OCI-LY1 (cell line): ENCODE measurements around the gene LHFPL2.

Experiments used
- H2AFZ ChIP-seq: fragments of 200-600 bp; sonication (generic), shearing (Covaris generic); 2 replicates; pipeline ENCODE4 v1.6.0; 2014; ENCODE audit warnings: antibody characterized with exemption, mild to moderate bottlenecking, low read length
- H3F3A ChIP-seq: fragments of 200-600 bp; sonication (generic), shearing (Covaris generic); 2 replicates; pipeline ENCODE4 v1.6.0; 2014; ENCODE audit warnings: mild to moderate bottlenecking, antibody characterized with exemption, low read length, moderate library complexity; ENCODE audit not compliant: insufficient read depth
- H3K27ac ChIP-seq: fragments of 200-600 bp; sonication (generic); 2 replicates; pipeline ENCODE4 v1.5.1; 2014; ENCODE audit warnings: low read length, mixed run types, mild to moderate bottlenecking, low read depth; ENCODE audit not compliant: poor library complexity, severe bottlenecking
- H3K27me3 ChIP-seq: fragments of 200-600 bp; sonication (generic); 2 replicates; pipeline ENCODE4 v1.6.0; 2014; ENCODE audit warnings: antibody characterized with exemption, mild to moderate bottlenecking, low read length, moderate library complexity; ENCODE audit not compliant: insufficient read depth
- H3K36me3 ChIP-seq: fragments of 200-600 bp; sonication (generic); 2 replicates; pipeline ENCODE4 v1.6.1; 2014; ENCODE audit warnings: mild to moderate bottlenecking, antibody characterized with exemption, low read length, moderate library complexity, mixed read lengths; ENCODE audit not compliant: insufficient read depth
- H3K4me1 ChIP-seq: fragments of 200-600 bp; sonication (generic); 2 replicates; pipeline ENCODE4 v1.5.1; 2014; ENCODE audit warnings: mild to moderate bottlenecking, low read length, moderate library complexity; ENCODE audit not compliant: insufficient read depth, severe bottlenecking
- H3K4me2 ChIP-seq: fragments of 200-600 bp; sonication (generic), shearing (Covaris generic); 2 replicates; pipeline ENCODE4 v1.6.1; 2014; ENCODE audit warnings: low read length
- H3K4me3 ChIP-seq: fragments of 200-600 bp; sonication (generic); 2 replicates; pipeline ENCODE4 v1.5.1; 2014; ENCODE audit warnings: low read length, low read depth, mild to moderate bottlenecking, mixed read lengths; ENCODE audit not compliant: poor library complexity, severe bottlenecking
- H3K79me2 ChIP-seq: fragments of 200-600 bp; shearing (Covaris generic); 2 replicates; pipeline ENCODE4 v1.6.1; 2016; ENCODE audit warnings: mixed run types, low read length, mixed read lengths; ENCODE audit not compliant: insufficient read depth
- H3K9ac ChIP-seq: fragments of 200-600 bp; sonication (generic), shearing (Covaris generic); 2 replicates; pipeline ENCODE4 v1.6.1; 2014; ENCODE audit warnings: mild to moderate bottlenecking, low read length, mixed read lengths
- H3K9me2 ChIP-seq: fragments of 200-600 bp; sonication (generic), shearing (Covaris generic); 2 replicates; pipeline ENCODE4 v1.6.1; 2014; ENCODE audit warnings: low read depth, mild to moderate bottlenecking, low read length, mixed read lengths
- H3K9me3 ChIP-seq: fragments of 200-600 bp; shearing (Covaris generic); 2 replicates; pipeline ENCODE4 v1.6.1; 2014; ENCODE audit warnings: low read length, mixed read lengths
- H4K20me1 ChIP-seq: fragments of 200-600 bp; sonication (generic), shearing (Covaris generic); 2 replicates; pipeline ENCODE4 v1.6.0; 2016; ENCODE audit warnings: mild to moderate bottlenecking, low read length; ENCODE audit not compliant: insufficient read depth
- EZH2 ChIP-seq: fragments of 200-600 bp; sonication (generic), shearing (Covaris generic); IDR thresholded peaks from 2 replicates; pipeline ENCODE4 v1.8.0; 2017; ENCODE audit warnings: borderline replicate concordance, mixed run types, mild to moderate bottlenecking, antibody characterized with exemption, low read length, moderate library complexity, mixed read lengths
- TF ChIP-seq, protein P1 (sequence below): fragments of 200-600 bp; sonication (generic), shearing (Covaris generic); IDR thresholded peaks from 2 replicates; pipeline ENCODE4 v1.5.1; 2017; ENCODE audit warnings: mild to moderate bottlenecking, antibody characterized with exemption, low read length, moderate library complexity, mixed read lengths

The LHFPL2 gene

DNA sequence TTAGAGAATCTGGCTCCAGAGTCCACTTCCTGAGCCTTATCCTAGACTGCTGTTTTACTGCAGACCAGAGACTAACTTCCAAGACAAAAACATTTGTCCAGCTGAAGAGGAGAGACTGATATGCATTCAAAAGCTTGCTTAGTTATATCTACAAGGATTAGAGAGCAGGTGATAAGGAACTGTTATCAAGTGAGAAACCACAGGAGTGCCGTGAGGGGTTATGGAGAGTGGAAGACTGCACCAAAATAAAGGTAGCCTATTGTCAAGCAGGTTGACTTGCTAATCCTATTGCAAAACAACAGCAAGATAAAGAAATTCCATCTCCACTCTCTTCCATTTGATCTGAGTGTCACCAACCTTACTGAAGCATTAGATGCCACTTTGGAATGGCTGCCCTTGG, 149.1 kb downstream of the LHFPL2 start:
- Histone ChIP-seq H3K9me3 (no peaks in the 10 kb centered on the region), H2AFZ (no peak overlapping the region), H3K9ac (peak overlapping the region; percentile 66; the same call in 1 of the 2 replicates), H3K27ac (peak overlapping the region; percentile 98), H3K4me1 (peaks cover 96% of the 10 kb centered on the region), H3K27me3 (no peaks in the 10 kb centered on the region), H3K4me3 (peak overlapping the region; percentile 61), H3K9me2 (no peaks in the 10 kb centered on the region), H3K4me2 (peak overlapping the region; percentile 80), H3F3A (no peaks in the 10 kb centered on the region), H4K20me1 (no peaks in the 10 kb centered on the region), H3K79me2 (peaks cover 43% of the 10 kb centered on the region), H3K36me3 (no peaks in the 10 kb centered on the region; the same call in 1 of the 2 replicates)
- TF ChIP-seq, protein P1, sequence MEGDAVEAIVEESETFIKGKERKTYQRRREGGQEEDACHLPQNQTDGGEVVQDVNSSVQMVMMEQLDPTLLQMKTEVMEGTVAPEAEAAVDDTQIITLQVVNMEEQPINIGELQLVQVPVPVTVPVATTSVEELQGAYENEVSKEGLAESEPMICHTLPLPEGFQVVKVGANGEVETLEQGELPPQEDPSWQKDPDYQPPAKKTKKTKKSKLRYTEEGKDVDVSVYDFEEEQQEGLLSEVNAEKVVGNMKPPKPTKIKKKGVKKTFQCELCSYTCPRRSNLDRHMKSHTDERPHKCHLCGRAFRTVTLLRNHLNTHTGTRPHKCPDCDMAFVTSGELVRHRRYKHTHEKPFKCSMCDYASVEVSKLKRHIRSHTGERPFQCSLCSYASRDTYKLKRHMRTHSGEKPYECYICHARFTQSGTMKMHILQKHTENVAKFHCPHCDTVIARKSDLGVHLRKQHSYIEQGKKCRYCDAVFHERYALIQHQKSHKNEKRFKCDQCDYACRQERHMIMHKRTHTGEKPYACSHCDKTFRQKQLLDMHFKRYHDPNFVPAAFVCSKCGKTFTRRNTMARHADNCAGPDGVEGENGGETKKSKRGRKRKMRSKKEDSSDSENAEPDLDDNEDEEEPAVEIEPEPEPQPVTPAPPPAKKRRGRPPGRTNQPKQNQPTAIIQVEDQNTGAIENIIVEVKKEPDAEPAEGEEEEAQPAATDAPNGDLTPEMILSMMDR = no peak
- TF ChIP-seq EZH2 = no peak

DNA sequence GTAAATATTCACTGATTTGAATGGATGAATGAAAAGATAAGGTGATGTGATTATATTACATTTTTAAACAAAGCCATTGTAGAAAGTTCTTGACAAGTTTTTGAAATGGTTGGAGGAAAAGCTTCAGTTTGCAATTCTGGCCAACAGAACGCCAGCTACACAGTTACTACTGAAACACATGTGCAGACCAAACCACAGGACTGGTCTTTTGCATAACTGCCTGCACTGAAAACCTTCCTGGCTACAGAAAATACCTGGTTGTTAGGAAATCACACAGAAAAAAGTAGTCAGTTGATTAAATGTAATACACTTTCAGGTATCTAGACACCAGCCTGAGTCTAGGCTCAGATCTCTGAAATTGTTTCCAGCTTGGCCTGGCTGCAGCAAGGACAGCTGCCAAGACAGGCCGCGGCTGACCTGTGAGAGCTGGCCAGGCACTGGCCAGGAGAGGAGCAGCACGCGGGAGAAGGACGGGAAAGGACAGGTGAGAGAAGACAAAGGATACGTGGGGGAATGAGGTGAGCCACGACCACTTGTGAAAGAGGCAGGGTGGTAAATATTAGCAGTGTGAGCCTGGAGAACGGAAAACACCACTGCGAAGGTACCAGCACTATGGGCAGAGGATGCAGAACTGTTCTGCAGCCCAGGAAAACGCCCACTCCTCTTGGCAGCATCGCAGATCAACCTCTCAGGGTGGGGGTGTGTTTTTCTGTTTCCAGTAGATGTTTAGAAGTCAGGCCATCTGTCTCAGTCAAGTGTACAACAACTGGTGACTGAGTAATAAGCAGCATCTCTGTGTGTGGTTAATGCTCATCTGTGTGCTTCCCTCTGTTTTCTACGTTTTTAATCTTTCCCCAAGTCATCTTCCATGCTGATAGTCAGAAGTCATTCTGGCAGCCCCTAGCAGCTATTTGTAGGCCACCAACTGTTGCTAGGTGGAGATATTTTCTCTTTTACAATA, 150.7 kb downstream of the LHFPL2 start:
- Histone ChIP-seq H3K4me3 (peak overlapping the region; percentile 61), H3K9me2 (no peaks in the 10 kb centered on the region), H3K36me3 (peaks cover 12% of the 10 kb centered on the region), H4K20me1 (no peaks in the 10 kb centered on the region), H3K27ac (peak overlapping the region; percentile 98), H3F3A (no peaks in the 10 kb centered on the region), H3K4me2 (peak overlapping the region; percentile 80), H3K79me2 (peaks cover 43% of the 10 kb centered on the region), H3K27me3 (no peaks in the 10 kb centered on the region), H2AFZ (no peak overlapping the region), H3K9ac (peak overlapping the region; percentile 66), H3K4me1 (peaks cover 92% of the 10 kb centered on the region), H3K9me3 (no peaks in the 10 kb centered on the region)
- TF ChIP-seq, protein P1 = no peak
- no peak for TF ChIP-seq EZH2

DNA sequence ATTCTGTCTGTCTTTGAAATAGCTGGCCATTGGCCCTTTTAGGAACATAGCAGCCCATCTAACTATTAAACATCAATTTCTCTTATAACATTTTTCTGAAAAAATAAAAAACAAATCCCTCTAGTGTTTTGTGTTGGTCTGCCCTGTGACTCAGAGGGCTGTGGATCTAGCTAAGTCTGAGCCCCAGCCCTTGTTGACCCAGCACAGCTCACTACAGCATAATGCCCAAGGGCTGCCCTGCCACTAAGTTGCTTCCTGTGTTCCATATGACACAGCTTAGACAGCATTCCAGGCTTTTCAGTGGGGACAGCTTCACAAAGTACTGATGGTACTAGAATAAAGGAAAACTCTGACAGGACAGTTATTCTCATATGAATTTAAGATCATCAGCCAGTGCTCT, 152.2 kb downstream of the LHFPL2 start:
- H3F3A ChIP-seq = no peaks in the 10 kb centered on the region
- H3K27me3 ChIP-seq = no peaks in the 10 kb centered on the region
- TF ChIP-seq, protein P1 = no peak
- no peak for TF ChIP-seq EZH2
- peaks cover 43% of the 10 kb centered on the region for H3K79me2 ChIP-seq
- H3K4me1 ChIP-seq = peaks cover 83% of the 10 kb centered on the region
- H3K9ac ChIP-seq = no peak overlapping the region; the same call in 1 of the 2 replicates
- H3K9me3 ChIP-seq = no peaks in the 10 kb centered on the region
- peaks cover 14% of the 10 kb centered on the region for H3K36me3 ChIP-seq
- no peak overlapping the region for H3K4me3 ChIP-seq
- H3K9me2 ChIP-seq = no peaks in the 10 kb centered on the region
- H4K20me1 ChIP-seq = no peaks in the 10 kb centered on the region
- H3K27ac ChIP-seq = peak overlapping the region; percentile 98
- H3K4me2 ChIP-seq = no peak overlapping the region
- H2AFZ ChIP-seq = no peak overlapping the region
